ENCODE data around the gene ORC4.
A peak's percentile ranks its signal among the peaks of the same experiment; 100 is the strongest.

ORC4 gene

GRCh38 chr2:148032215-148032614 lies 11.7 kb upstream of the ORC4 start:
- Mint-ChIP-seq H3K27me3 (ENCODE audit: low read depth, poor library complexity) (no peaks in the 10 kb centered on the region), H3K4me3 (no peak overlapping the region), H3K9me3 (no peaks in the 10 kb centered on the region), H3K4me1 (no peaks in the 10 kb centered on the region), H3K27ac (no peak overlapping the region), H3K36me3 (ENCODE audit: low read depth) (no peaks in the 10 kb centered on the region)
- no peak for TF ChIP-seq CTCF (IDR thresholded peaks at IDR 0.05)
- no peak for DNase-seq

GRCh38 chr2:148031152-148031551 lies 10.6 kb upstream of the ORC4 start:
- Mint-ChIP-seq H3K36me3 (ENCODE audit: low read depth) (no peaks in the 10 kb centered on the region), H3K4me1 (peaks cover 5% of the 10 kb centered on the region), H3K27ac (peak overlapping the region; percentile 75), H3K27me3 (ENCODE audit: low read depth, poor library complexity) (no peaks in the 10 kb centered on the region), H3K9me3 (no peaks in the 10 kb centered on the region), H3K4me3 (no peak overlapping the region)
- DNase-seq = no peak
- no peak for TF ChIP-seq CTCF (IDR thresholded peaks at IDR 0.05)

GRCh38 chr2:148028781-148029180 lies 8.2 kb upstream of the ORC4 start:
- Mint-ChIP-seq H3K9me3 (no peaks in the 10 kb centered on the region), H3K27me3 (ENCODE audit: low read depth, poor library complexity) (no peaks in the 10 kb centered on the region)

GRCh38 chr2:148027822-148028221 lies 7.3 kb upstream of the ORC4 start:
- peaks cover 25% of the 10 kb centered on the region for H3K4me1 Mint-ChIP-seq
- TF ChIP-seq CTCF (IDR thresholded peaks at IDR 0.05) = no peak
- H3K36me3 Mint-ChIP-seq (ENCODE audit: low read depth) = no peaks in the 10 kb centered on the region
- H3K27ac Mint-ChIP-seq = no peak overlapping the region
- H3K4me3 Mint-ChIP-seq = no peak overlapping the region
- H3K27me3 Mint-ChIP-seq (ENCODE audit: low read depth, poor library complexity) = no peaks in the 10 kb centered on the region
- no peak for DNase-seq
- H3K9me3 Mint-ChIP-seq = no peaks in the 10 kb centered on the region

More at GRCh38 chr2:148028781-148029180, 8.2 kb upstream of the ORC4 start:
- H3K36me3 Mint-ChIP-seq (ENCODE audit: low read depth) = no peaks in the 10 kb centered on the region
- no peak overlapping the region for H3K27ac Mint-ChIP-seq
- H3K4me3 Mint-ChIP-seq = no peak overlapping the region
- TF ChIP-seq CTCF (IDR thresholded peaks at IDR 0.05) = no peak
- peaks cover 15% of the 10 kb centered on the region for H3K4me1 Mint-ChIP-seq
- DNase-seq = no peak

GRCh38 chr2:148026573-148026972 lies 6.0 kb upstream of the ORC4 start:
- no peaks in the 10 kb centered on the region for H3K36me3 Mint-ChIP-seq (ENCODE audit: low read depth)
- H3K4me1 Mint-ChIP-seq = peaks cover 32% of the 10 kb centered on the region
- no peak for TF ChIP-seq CTCF (IDR thresholded peaks at IDR 0.05)
- H3K4me3 Mint-ChIP-seq = no peak overlapping the region
- no peaks in the 10 kb centered on the region for H3K9me3 Mint-ChIP-seq
- no peak for DNase-seq
- H3K27ac Mint-ChIP-seq = no peak overlapping the region
- H3K27me3 Mint-ChIP-seq (ENCODE audit: low read depth, poor library complexity) = no peaks in the 10 kb centered on the region

GRCh38 chr2:148023861-148024260 lies 3.3 kb upstream of the ORC4 start:
- DNase-seq = no peak
- Mint-ChIP-seq H3K27me3 (ENCODE audit: low read depth, poor library complexity) (no peaks in the 10 kb centered on the region), H3K9me3 (no peaks in the 10 kb centered on the region), H3K36me3 (ENCODE audit: low read depth) (no peaks in the 10 kb centered on the region), H3K4me3 (peak overlapping the region; percentile 99), H3K27ac (no peak overlapping the region), H3K4me1 (peaks cover 45% of the 10 kb centered on the region)
- no peak for TF ChIP-seq CTCF (IDR thresholded peaks at IDR 0.05)

Data from nephron progenitor cell (in vitro differentiated cells).